ENCODE results near the gene EBNA1BP2. TPM values are rescaled to one million over a fixed set of nuclear protein-coding genes. Genes with fewer than 3 reads are reported as not detected.

The EBNA1BP2 gene
- 51.4 and 64.0 TPM in 2 replicates for total RNA-seq

DNA sequence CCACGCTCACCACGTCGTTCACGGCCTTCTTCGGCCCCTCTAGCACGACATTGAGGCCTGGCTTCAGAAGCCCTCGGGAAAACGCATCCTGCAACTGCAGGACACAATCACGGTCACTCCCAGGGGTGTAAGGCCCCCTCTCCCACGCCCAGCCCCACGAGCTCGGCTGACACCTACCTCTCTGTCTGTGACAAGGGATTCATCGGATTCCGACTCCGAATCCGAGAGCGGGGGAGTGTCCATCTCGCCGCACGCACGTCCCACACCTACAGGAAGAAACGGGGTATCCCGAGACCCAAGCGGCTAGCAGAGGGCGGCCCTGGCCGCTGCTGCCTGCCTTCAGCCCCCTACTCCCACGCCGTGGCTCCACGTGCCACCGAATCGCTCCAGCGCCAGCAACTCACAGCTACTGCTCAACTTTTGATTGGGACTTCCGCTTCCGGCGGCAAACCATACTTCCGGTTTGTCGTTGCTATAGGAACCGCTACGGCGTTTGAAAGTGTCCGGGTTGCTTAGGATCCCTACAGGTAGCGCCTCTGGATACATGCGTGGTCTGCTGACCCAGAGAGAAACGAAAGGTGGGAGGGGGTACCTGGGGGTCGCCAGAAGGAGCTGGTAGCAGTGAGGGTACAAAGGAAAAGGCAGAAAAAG, at the start of gene EBNA1BP2, which contains the start of gene CFAP57:
EBNA1BP2 (minus strand) TSS at position 415 of the 651 bp plus-strand sequence; CDS start at position 243, 172 bp downstream.
CFAP57 (plus strand) TSS at position 455 of the 651 bp plus-strand sequence. CDS start 424 bp downstream, outside the sequence.

Other genes with a start within 250 kb of the EBNA1BP2 start
- 5.8 and 13.3 TPM in 2 replicates for gene SLC2A1, start 213.4 kb downstream of the EBNA1BP2 start, total RNA-seq
- gene CFAP57, start within 50 bp of the EBNA1BP2 start, total RNA-seq, result 0.09 and 0.22 TPM in 2 replicates
- gene TMEM125, start 97.7 kb upstream of the EBNA1BP2 start, total RNA-seq, result not detected in 2 replicates
- gene C1orf210, start 113.3 kb upstream of the EBNA1BP2 start, total RNA-seq, result not detected in 2 replicates
- 962 and 1,146 TPM in 2 replicates for gene TIE1, start 128.7 kb upstream of the EBNA1BP2 start, total RNA-seq
- gene MPL, start 165.5 kb upstream of the EBNA1BP2 start, total RNA-seq, result 0.09 and 0.11 TPM in 2 replicates
- 8.3 and 10.1 TPM in 2 replicates for gene CDC20, start 186.7 kb upstream of the EBNA1BP2 start, total RNA-seq
- gene ELOVL1, start 195.7 kb upstream of the EBNA1BP2 start, total RNA-seq, result 38.4 and 54.4 TPM in 2 replicates
- gene MED8, start 217.5 kb upstream of the EBNA1BP2 start, total RNA-seq, result 35.2 and 39.4 TPM in 2 replicates
- 14.5 and 14.6 TPM in 2 replicates for gene SZT2, start 217.6 kb upstream of the EBNA1BP2 start, total RNA-seq

All from dermis lymphatic vessel endothelial cell (primary cell).